Effector CD8-positive, alpha-beta T cell (primary cell): ENCODE results near the gene NUP214.

Experiments
- DNase-seq: peaks from one replicate; lab custom pipeline; 2025; lab: John Stamatoyannopoulos, UW

NUP214 gene

GRCh38 chr9:131276891-131277286 is 151.5 kb downstream of the NUP214 start:
- DNase-seq, result peak; percentile 21

- no peak for DNase-seq
Observed at GRCh38 chr9:131277287-131277909, 152.0 kb downstream of the NUP214 start.

- DNase-seq, result peak; percentile 58
Observed at GRCh38 chr9:131277910-131278701, 152.7 kb downstream of the NUP214 start.

- no peak for DNase-seq
Observed at GRCh38 chr9:131278702-131279111, 153.3 kb downstream of the NUP214 start.

- no peak for DNase-seq
Observed at GRCh38 chr9:131279196-131279862, 153.9 kb downstream of the NUP214 start.

- no peak for DNase-seq
Observed at GRCh38 chr9:131279863-131280570, 154.6 kb downstream of the NUP214 start.

- DNase-seq, result no peak
Observed at GRCh38 chr9:131280660-131281059, 155.3 kb downstream of the NUP214 start.

- DNase-seq, result no peak
Observed at GRCh38 chr9:131281119-131281965, 156.0 kb downstream of the NUP214 start.

- no peak for DNase-seq
Observed at GRCh38 chr9:131282175-131282574, 156.8 kb downstream of the NUP214 start.

GRCh38 chr9:131282688-131283422 is 157.5 kb downstream of the NUP214 start:
- no peak for DNase-seq
